Keratinocyte (primary cell): Measurements from ENCODE around the gene GADD45G. TPM values are rescaled to one million over a fixed set of nuclear protein-coding genes. Genes with fewer than 3 reads are reported as not detected.

Source experiments
- DNase-seq: peaks from one replicate; pipeline ENCODE4 v3.0.0-alpha.2; 2011; ENCODE audit warnings: low read depth, missing footprints, low spot score
- FAIRE-seq: peaks from 2 replicates; lab custom pipeline; 2011; peaks lifted over from hg19 to GRCh38; lab: Jason Lieb, UNC
- H2AFZ ChIP-seq: 2 replicates; pipeline ENCODE4 v1.6.0; 2012; ENCODE audit warnings: low read length, control low read depth, inconsistent platforms; ENCODE audit not compliant: control insufficient read depth
- H3K27ac ChIP-seq: 2 replicates; pipeline ENCODE4 v1.5.1; 2011; ENCODE audit warnings: low read length; ENCODE audit not compliant: control insufficient read depth, insufficient read depth
- H3K27me3 ChIP-seq: 3 replicates; pipeline ENCODE4 v1.6.0; 2011; ENCODE audit warnings: low read length; ENCODE audit not compliant: control insufficient read depth, insufficient read depth; ENCODE audit errors: extremely low read depth
- H3K36me3 ChIP-seq, 2 experiments: 2 replicates in 1 of 2; 3 replicates in 1 of 2; pipeline ENCODE4 v1.5.1; 2011; ENCODE audit warnings: low read length in 2 of 2, mild to moderate bottlenecking in 1 of 2; ENCODE audit not compliant: control insufficient read depth in 2 of 2, insufficient read depth in 2 of 2; ENCODE audit errors: extremely low read depth in 1 of 2
- H3K4me1 ChIP-seq: 3 replicates; pipeline ENCODE4 v1.5.1; 2011; ENCODE audit warnings: low read length; ENCODE audit not compliant: control insufficient read depth, insufficient read depth; ENCODE audit errors: extremely low read depth
- H3K4me2 ChIP-seq: 3 replicates; pipeline ENCODE4 v1.6.0; 2011; ENCODE audit warnings: low read depth, low read length; ENCODE audit not compliant: control insufficient read depth, insufficient read depth; ENCODE audit errors: extremely low read depth
- H3K4me3 ChIP-seq, 3 experiments: fragments of 200-600 bp in 1 of 3; sonication (generic) in 1 of 3; 2 replicates in 2 of 3; 3 replicates in 1 of 3; pipeline ENCODE4 v1.5.1; 2011 to 2016; ENCODE audit warnings: low read length in 3 of 3, mild to moderate bottlenecking in 3 of 3, control low read depth in 2 of 3, inconsistent platforms in 1 of 3, low read depth in 1 of 3, mixed read lengths in 1 of 3, mixed run types in 1 of 3, moderate library complexity in 1 of 3; ENCODE audit not compliant: control insufficient read depth in 2 of 3, insufficient read depth in 2 of 3; ENCODE audit errors: extremely low read depth in 1 of 3
- H3K79me2 ChIP-seq: 2 replicates; pipeline ENCODE4 v1.6.0; 2012; ENCODE audit warnings: low read length; ENCODE audit not compliant: control insufficient read depth, insufficient read depth
- H3K9ac ChIP-seq: 3 replicates; pipeline ENCODE4 v1.6.0; 2011; ENCODE audit warnings: low read length; ENCODE audit not compliant: control insufficient read depth, insufficient read depth; ENCODE audit errors: extremely low read depth
- H3K9me1 ChIP-seq: 3 replicates; pipeline ENCODE4 v1.6.0; 2011; ENCODE audit warnings: low read length; ENCODE audit not compliant: control insufficient read depth, insufficient read depth; ENCODE audit errors: extremely low read depth
- H3K9me3 ChIP-seq: 2 replicates; pipeline ENCODE4 v1.5.1; 2012; ENCODE audit warnings: low read depth, low read length; ENCODE audit not compliant: control insufficient read depth
- H4K20me1 ChIP-seq: 3 replicates; pipeline ENCODE4 v1.6.0; 2011; ENCODE audit warnings: low read length; ENCODE audit not compliant: control insufficient read depth, insufficient read depth; ENCODE audit errors: extremely low read depth
- EZH2 ChIP-seq: IDR thresholded peaks from one replicate; pipeline ENCODE4 v1.6.1; 2012; ENCODE audit warnings: inconsistent platforms, mild to moderate bottlenecking, low read length, moderate library complexity
- dilution Hi-C: fragments of 300-500 bp; cut with MboI; formaldehyde crosslinking; loops from one replicate; pipeline ENCODE4 v1.7.0; 2020; ENCODE audit warnings: low sequenced_read_pairs; ENCODE audit not compliant: extremely low pct_ligation_motif_present
- polyA plus RNA-seq, 5 experiments: library from polyadenylated mRNA; depleted of rRNA in 3 of 5; stranded (reverse) in 3 of 5; stranded (forward) in 1 of 5; unstranded in 1 of 5; fragments of >200 nt; gene quantifications; 1 replicate in 1 of 5; 2 replicates in 3 of 5; 3 replicates in 1 of 5; pipeline versions ENCODE4 v1.2.1 to v1.2.3, GENCODE V29; 2011 to 2012; ENCODE audit warnings: missing spikeins in 2 of 5, low read depth in 1 of 5, low replicate concordance in 1 of 5
- TF ChIP-seq, protein P1 (sequence below), 3 experiments: IDR thresholded peaks in 1 of 3; conservative IDR thresholded peaks in 1 of 3; optimal IDR thresholded peaks in 1 of 3; 2 replicates in 2 of 3; 3 replicates in 1 of 3; pipeline versions ENCODE3 to v1.5.1; 2011; ENCODE audit warnings: low read length in 3 of 3, mild to moderate bottlenecking in 3 of 3, moderate library complexity in 2 of 3, control low read depth in 1 of 3, inconsistent platforms in 1 of 3; ENCODE audit not compliant: insufficient read depth in 2 of 3; ENCODE audit errors: extremely low read depth in 1 of 3

Gene GADD45G
- polyA plus RNA-seq, 1 donor (not counting 4 experiments of a cell fraction or from before 2014, with no cell fraction given): 0.05 TPM

DNA sequence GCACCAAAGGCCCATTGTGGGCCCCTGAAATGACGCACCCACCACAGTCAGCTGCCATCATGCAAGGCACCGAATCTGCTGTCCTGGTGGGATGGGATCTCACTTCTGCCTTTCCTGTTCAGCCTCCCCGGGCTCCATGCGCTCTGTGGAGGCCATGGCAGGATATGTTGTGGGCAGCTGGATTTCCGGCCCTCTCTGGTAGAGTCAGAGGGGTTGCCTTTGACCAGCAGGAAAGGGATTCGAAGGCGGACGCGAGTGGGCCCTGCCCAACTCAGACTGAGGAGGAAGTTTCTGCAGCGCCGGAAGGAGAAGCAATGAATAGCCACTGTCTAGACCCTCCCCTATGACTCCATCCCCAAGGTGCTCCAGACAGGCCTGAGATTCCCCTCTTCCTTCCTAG lies 35.5 kb downstream of the GADD45G start:
- Histone ChIP-seq H3K9me1 (no peaks in the 10 kb centered on the region), H3K36me3 (no peaks in the 10 kb centered on the region), H3K4me2 (no peak overlapping the region), H3K9me3 (no peaks in the 10 kb centered on the region), H3K27ac (no peak overlapping the region), H3K9ac (no peak overlapping the region), H2AFZ (no peak overlapping the region), H3K79me2 (no peaks in the 10 kb centered on the region), H3K27me3 (peaks cover 19% of the 10 kb centered on the region), H3K4me1 (peaks cover 8% of the 10 kb centered on the region), H3K4me3 (no peak overlapping the region), H4K20me1 (no peaks in the 10 kb centered on the region)
- no peak for DNase-seq
- FAIRE-seq: no peak
- TF ChIP-seq, protein P1, sequence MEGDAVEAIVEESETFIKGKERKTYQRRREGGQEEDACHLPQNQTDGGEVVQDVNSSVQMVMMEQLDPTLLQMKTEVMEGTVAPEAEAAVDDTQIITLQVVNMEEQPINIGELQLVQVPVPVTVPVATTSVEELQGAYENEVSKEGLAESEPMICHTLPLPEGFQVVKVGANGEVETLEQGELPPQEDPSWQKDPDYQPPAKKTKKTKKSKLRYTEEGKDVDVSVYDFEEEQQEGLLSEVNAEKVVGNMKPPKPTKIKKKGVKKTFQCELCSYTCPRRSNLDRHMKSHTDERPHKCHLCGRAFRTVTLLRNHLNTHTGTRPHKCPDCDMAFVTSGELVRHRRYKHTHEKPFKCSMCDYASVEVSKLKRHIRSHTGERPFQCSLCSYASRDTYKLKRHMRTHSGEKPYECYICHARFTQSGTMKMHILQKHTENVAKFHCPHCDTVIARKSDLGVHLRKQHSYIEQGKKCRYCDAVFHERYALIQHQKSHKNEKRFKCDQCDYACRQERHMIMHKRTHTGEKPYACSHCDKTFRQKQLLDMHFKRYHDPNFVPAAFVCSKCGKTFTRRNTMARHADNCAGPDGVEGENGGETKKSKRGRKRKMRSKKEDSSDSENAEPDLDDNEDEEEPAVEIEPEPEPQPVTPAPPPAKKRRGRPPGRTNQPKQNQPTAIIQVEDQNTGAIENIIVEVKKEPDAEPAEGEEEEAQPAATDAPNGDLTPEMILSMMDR (optimal IDR thresholded peaks at IDR 0.05 in 1 of 3, IDR thresholded peaks at IDR 0.05 in 1 of 3, conservative IDR thresholded peaks at IDR 0.05 in 1 of 3; ENCODE audit: extremely low read depth in 1 of 3, insufficient read depth in 2 of 3, low read length in 3 of 3): no peak
- no peak for TF ChIP-seq EZH2
- dilution Hi-C loops: no loop called here

- dilution Hi-C loops: no loop called here
- Histone ChIP-seq H3K4me1 (peaks cover 3% of the 10 kb centered on the region), H3K27me3 (peaks cover 19% of the 10 kb centered on the region), H3K27ac (no peak overlapping the region), H3K79me2 (no peaks in the 10 kb centered on the region), H3K9me1 (no peaks in the 10 kb centered on the region), H3K36me3 (no peaks in the 10 kb centered on the region), H3K4me2 (no peak overlapping the region), H2AFZ (no peak overlapping the region), H3K4me3 (no peak overlapping the region), H4K20me1 (no peaks in the 10 kb centered on the region), H3K9me3 (no peaks in the 10 kb centered on the region), H3K9ac (no peak overlapping the region)
- no peak for TF ChIP-seq EZH2
- TF ChIP-seq, protein P1 (optimal IDR thresholded peaks at IDR 0.05 in 1 of 3, IDR thresholded peaks at IDR 0.05 in 1 of 3, conservative IDR thresholded peaks at IDR 0.05 in 1 of 3; ENCODE audit: extremely low read depth in 1 of 3, insufficient read depth in 2 of 3, low read length in 3 of 3): no peak
- DNase-seq: no peak
- no peak for FAIRE-seq
Measured at GRCh38 chr9:89640801-89641200, 36.0 kb downstream of the GADD45G start.
